ENCODE data around the gene CDH12.

GRCh38 chr5:21807953-21808352 lies 1045.2 kb downstream of the CDH12 start:
- TF ChIP-seq CTCF (IDR thresholded peaks at IDR 0.05; ENCODE audit: extremely low read depth in 1 of 2, insufficient read depth in 1 of 2, low read depth in 1 of 2, low read length in 2 of 2) (no peak), JUN (IDR thresholded peaks at IDR 0.05; ENCODE audit: borderline replicate concordance, insufficient read depth, insufficient read length, low read depth) (no peak), POLR2A (IDR thresholded peaks at IDR 0.05; ENCODE audit: low read depth, low read length) (no peak), POLR2AphosphoS5 (IDR thresholded peaks at IDR 0.05; ENCODE audit: insufficient read depth, low read depth, low read length) (no peak), EZH2 (IDR thresholded peaks at IDR 0.05; ENCODE audit: borderline replicate concordance, low read depth, low read length, severe bottlenecking) (no peak), FOS (IDR thresholded peaks at IDR 0.05; ENCODE audit: borderline replicate concordance, insufficient read depth, low read length) (no peak), MAX (IDR thresholded peaks at IDR 0.05; ENCODE audit: insufficient read depth, insufficient read length) (no peak)

Data from endothelial cell of umbilical vein (primary cell).